A673 (cell line): ENCODE results near the gene BTN1A1.
"Not testable (repeated sequence)": the region's sequence is repeated elsewhere in the genome, so short reads cannot be mapped to it uniquely, and the experiment has no call there.

Experiments
- CTCF ChIP-seq: fragments of 300-800, 200-600 bp; sonication (generic); conservative IDR thresholded peaks from 2 replicates; pipeline ENCODE4 v1.5.1; 2017; ENCODE audit warnings: low read depth, mild to moderate bottlenecking, antibody characterized with exemption, low read length, moderate library complexity, mixed read lengths
- EZH2 ChIP-seq: fragments of 200-600 bp; sonication (generic); IDR thresholded peaks from 2 replicates; pipeline ENCODE4 v1.6.1; 2017; ENCODE audit warnings: borderline replicate concordance, low read depth, mild to moderate bottlenecking, mixed read lengths, antibody characterized with exemption, low read length; ENCODE audit not compliant: poor library complexity, severe bottlenecking

- TF ChIP-seq CTCF, EZH2: not testable (repeated sequence)
Measured at GRCh38 chr6:26461353-26461752, 38.8 kb upstream of the BTN1A1 start.
